Liver (tissue), 3 donors: Measurements from ENCODE around the gene FRAS1.

ENCODE experiments used
- ATF3 ChIP-seq: IDR thresholded peaks from 2 replicates; pipeline ENCODE4 v1.6.1; 2016; ENCODE audit warnings: antibody characterized with exemption
- FOXA1 ChIP-seq: IDR thresholded peaks from 2 replicates; pipeline ENCODE4 v1.6.1; 2016; ENCODE audit warnings: antibody characterized with exemption
- HNF4A ChIP-seq, 2 donors: conservative IDR thresholded peaks; 2 replicates each; pipeline ENCODE4 v1.6.1; 2016; ENCODE audit warnings: antibody characterized with exemption in 2 of 2, mild to moderate bottlenecking in 2 of 2
- RAD21 ChIP-seq, 2 donors: IDR thresholded peaks; 2 replicates each; pipeline ENCODE4 v1.6.1; 2016; ENCODE audit warnings: antibody characterized with exemption in 2 of 2, mild to moderate bottlenecking in 2 of 2
- TF ChIP-seq, protein P1 (sequence below): fragments of 150-350 bp; IDR thresholded peaks from 2 replicates; pipeline ENCODE4 v1.5.1; 2017; ENCODE audit warnings: improper control_type of control experiment, low read depth, low read length; ENCODE audit not compliant: missing input control
- TF ChIP-seq, protein P2 (sequence below): IDR thresholded peaks from 2 replicates; pipeline ENCODE4 v1.6.1; 2016; ENCODE audit warnings: antibody characterized with exemption
- donor health status: healthy.
- donor health status: healthy.

DNA sequence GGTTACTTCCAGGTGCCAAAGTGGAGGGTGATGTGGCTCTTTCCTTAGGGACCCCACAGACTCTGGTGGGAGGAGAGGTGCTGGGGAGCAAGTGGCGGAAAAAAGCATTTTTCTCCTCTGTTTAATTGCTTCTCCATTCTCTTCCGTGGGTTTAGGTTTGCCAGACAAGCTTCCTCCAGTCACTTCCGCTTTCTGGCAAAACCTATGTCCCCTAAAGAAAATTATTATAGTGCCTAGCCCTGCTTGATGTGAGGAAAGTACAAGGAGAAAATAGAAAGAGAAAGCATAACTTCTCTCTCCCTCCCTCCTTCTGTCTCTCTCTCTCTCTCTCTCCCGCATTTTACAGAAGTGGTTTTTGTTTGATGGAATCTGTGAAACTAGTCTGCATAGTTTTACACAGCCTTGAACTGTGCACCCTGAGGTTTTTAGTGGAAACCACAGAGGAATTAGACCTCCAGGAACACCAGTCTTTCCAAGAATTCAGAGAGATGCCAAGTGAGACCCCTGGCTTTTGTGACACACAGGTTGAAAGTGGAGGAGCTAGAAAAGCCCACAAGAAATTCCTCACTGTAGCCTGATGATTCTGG, 263.3 kb downstream of the FRAS1 start:
- TF ChIP-seq FOXA1, result no peak
- TF ChIP-seq, protein P1, sequence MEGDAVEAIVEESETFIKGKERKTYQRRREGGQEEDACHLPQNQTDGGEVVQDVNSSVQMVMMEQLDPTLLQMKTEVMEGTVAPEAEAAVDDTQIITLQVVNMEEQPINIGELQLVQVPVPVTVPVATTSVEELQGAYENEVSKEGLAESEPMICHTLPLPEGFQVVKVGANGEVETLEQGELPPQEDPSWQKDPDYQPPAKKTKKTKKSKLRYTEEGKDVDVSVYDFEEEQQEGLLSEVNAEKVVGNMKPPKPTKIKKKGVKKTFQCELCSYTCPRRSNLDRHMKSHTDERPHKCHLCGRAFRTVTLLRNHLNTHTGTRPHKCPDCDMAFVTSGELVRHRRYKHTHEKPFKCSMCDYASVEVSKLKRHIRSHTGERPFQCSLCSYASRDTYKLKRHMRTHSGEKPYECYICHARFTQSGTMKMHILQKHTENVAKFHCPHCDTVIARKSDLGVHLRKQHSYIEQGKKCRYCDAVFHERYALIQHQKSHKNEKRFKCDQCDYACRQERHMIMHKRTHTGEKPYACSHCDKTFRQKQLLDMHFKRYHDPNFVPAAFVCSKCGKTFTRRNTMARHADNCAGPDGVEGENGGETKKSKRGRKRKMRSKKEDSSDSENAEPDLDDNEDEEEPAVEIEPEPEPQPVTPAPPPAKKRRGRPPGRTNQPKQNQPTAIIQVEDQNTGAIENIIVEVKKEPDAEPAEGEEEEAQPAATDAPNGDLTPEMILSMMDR, result no peak
- TF ChIP-seq, protein P2, sequence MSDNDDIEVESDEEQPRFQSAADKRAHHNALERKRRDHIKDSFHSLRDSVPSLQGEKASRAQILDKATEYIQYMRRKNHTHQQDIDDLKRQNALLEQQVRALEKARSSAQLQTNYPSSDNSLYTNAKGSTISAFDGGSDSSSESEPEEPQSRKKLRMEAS, result no peak
- no peak for TF ChIP-seq RAD21 (IDR thresholded peaks at IDR 0.05)
- TF ChIP-seq HNF4A (conservative IDR thresholded peaks at IDR 0.05), result no peak
- TF ChIP-seq ATF3, result no peak
